Measurements from ENCODE around the gene PMEL.
A peak's percentile ranks its signal among the peaks of the same experiment; 100 is the strongest.
"Not testable (repeated sequence)": the region's sequence is repeated elsewhere in the genome, so short reads cannot be mapped to it uniquely, and the experiment has no call there.

The PMEL gene

DNA sequence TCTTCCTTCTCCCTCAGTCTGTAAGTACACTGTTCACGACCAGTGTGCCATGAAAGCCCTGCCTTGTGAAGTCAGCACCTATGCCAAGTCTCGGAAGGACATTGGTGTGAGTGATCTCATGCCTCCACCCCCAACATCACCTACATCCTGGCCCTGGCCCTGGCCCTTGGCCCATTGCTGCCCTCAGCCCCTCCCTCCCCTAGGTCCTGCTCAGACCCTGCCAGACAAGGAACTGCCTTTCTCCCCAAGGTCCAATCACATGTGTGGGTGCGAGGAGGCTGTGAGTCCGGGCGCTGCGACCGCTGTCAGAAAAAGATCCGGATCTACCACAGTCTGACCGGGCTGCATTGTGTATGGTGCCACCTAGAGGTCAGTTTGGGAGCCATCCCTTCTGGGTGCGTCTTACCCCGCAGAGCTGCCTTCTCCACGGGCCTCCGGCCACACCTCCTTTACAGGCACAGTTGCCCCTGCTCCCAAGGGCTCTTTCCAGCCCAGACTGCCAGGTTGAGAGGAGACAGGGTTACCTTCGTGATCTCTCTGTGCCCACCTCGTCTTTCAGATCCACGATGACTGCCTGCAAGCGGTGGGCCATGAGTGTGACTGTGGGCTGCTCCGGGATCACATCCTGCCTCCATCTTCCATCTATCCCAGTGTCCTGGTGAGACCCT is 25.6 kb downstream of the PMEL start:
- peak; percentile 74 for DNase-seq

- no peak for DNase-seq
Measured at GRCh38 chr12:55938826-55939501, 26.9 kb downstream of the PMEL start.

GRCh38 chr12:55937981-55938380 is 27.9 kb downstream of the PMEL start:
- no peak for DNase-seq

GRCh38 chr12:55935738-55936151 is 30.1 kb downstream of the PMEL start:
- no peak for DNase-seq

DNA sequence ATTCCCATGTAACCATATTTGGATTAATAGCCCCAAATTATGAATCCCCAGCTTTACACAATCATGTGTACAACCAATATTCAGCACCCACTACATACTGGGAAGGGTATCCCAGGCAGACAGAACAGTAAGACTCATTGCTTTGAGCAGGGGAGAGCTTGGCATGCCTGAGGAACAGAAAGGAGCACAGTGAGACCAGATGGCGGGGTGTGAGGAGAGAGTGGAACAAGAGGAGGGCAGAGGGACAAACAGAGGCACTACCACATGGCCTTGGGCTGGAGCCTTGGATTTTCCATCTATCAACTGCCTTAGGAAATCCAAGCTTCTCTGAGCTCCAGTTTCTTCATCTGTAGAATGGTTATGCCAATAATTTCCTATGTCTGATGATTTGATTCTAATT is 31.1 kb downstream of the PMEL start:
- no peak for DNase-seq

- no peak for DNase-seq
Measured at GRCh38 chr12:55933799-55934742, 31.8 kb downstream of the PMEL start.

DNA sequence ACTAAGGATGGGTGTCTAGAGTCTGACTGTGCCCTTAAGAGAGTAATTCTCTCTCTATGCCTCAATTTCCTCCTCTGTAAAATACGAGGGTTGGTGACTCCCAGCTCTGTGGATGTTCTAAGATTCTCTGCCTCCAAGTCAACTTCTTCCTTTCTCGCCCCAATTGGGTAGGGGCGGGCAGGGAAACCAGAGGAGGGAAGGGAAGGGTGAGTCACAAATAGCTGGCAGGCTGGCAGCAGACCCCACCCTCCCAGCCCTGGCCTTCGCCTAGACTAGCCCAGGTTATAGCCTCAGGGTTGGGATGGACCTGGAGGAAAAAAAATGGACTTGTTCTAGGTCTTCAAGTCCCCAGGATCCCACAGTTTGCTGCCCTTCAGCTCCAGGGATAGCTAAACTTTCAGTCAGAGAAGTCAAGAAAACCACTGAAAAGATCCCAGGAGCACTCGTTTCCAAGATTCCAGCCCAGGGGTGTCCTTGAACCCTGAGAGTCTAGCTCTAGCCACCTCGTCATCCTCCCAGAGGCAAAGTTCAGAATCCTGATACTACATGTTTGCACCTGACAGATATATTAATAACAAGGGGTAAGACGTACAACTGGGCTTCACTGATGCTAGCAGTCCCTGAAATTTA is 32.6 kb downstream of the PMEL start:
- peak; percentile 33 for DNase-seq

DNA sequence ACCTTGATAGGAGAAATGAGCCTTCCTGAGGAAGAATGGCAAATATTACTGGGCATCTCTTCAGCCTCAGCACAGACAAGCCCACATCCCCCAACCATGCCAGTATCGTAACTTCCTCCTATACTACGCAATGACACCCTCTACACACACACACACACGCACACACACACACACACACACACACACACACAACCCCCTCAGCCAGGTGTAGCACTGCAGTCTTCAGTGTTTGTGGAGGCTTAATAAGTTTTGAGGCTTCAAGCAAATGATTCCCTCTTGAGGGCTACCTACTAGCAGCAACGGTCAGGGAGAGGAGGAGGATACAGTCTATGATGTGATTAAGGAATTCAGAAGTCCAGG is 33.3 kb downstream of the PMEL start:
- no peak for DNase-seq

DNA sequence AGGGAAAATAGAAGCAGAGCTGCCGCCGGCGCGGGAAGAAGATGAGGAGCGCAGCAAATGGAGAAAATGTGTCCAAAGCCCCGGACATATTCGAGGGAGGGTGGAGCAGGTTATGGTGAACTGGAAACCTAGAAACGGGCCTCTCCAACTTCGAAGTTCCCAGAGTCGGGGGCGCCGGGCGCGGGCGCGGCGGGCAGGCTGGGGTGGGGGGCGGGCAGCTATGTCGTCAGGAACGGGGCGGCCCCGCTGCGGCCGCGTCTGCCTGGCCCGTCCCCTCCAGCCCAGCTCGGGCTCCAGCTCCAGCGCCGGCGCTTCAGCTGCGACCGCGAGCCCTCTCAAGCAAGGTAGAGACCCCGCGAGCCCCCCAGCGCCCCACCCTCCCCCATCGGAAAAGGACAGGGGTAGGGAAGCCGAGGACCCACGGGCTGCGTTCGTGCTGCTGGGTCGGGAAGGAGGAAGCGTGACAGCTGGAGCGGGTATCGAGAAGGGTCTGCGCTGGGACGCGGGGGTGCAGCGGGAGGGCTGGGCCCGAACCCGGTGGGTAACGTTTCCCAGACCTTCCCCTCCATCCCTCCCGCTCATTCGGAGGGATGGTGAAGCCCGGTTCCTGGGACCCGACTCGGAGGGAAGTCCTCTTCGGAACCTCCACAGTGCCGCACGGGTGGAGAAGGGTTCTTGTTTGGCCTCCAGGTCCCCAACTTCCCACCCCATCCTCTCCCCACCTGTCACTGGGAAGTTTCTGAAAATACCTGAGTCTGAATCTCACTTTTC is 33.9 kb downstream of the PMEL start:
- no peak for DNase-seq

GRCh38 chr12:55931317-55931779 is 34.5 kb downstream of the PMEL start:
- no peak for DNase-seq

DNA sequence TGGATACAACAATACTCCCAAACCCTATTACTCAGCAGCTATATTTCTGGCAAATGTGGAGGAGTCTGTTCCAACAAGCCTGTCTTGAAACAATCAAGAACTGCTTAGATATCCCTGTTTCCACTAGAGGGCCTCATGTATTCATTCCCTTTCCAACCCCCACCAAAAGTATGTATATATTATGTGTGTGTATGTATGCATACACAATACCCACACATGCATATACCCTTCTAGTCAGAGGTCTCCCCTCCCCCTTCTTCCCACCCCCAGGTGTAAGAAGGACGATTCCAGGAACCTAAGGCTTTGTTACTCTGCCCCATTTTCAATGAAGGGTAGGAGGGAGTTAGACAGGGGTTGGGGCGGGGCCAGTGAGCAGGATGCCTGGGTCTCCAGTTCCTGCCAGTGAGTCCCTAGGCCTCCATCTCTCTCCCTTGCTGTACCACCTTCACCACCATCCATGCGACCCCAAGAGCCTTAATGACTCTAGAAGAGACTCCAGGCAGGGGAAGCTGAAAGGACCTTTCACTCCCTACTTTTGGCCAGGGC is 35.0 kb downstream of the PMEL start, which contains the start of gene DGKA:
DGKA (plus strand) TSS at position 392 of the 546 bp plus-strand sequence. CDS start 5,342 bp downstream, outside the sequence.
- no peak for DNase-seq

- no peak for DNase-seq
Measured at GRCh38 chr12:55929306-55929791, 36.5 kb downstream of the PMEL start.

DNA sequence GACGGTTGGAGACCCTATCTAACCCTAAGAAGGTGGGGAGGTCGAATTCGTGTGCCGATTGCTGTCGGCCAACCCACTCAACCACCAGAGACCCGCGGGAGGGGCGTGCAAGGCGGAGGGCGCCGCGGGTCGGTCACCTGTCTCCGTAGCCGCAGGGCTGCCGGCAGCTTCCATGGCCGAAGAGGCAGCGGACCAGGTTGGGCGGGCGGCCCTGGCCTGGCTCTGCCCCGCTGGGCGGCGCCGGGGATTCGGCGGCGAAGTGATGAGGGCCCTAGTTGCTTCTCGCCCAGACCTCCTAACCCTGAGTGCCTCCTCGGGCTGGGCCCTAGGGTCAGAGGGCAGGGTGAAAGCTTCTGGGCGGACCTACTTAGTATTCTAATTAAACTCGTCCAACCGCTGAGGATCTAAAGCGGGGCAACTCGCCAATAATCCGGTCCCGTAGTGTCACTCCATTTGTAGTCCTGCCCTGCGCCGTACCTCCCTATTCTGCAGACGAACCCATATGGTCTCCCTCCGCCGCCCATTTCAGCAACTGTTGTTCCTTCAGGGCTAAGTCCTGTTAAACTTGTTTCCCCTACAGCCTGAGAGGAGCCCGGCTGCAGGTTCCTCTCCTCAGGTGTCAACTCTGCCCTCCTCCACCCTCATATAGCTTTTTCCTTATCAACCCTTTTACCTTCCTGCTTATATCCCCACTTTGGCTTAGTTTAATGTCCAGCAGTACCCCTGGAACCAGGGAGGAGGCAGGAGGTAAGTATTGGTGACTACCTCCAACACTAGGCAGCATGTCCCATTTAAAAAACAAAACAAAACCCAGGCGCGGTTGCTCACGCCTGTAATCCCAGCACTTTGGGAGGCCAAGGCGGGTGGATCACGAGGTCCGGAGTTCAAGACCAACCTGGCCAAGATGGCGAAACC is 38.0 kb downstream of the PMEL start, which contains the start of gene PYM1:
PYM1 (minus strand) TSS at position 307 of the 915 bp plus-strand sequence; CDS start at position 174, 133 bp downstream.
- DNase-seq, result peak; percentile 60

DNA sequence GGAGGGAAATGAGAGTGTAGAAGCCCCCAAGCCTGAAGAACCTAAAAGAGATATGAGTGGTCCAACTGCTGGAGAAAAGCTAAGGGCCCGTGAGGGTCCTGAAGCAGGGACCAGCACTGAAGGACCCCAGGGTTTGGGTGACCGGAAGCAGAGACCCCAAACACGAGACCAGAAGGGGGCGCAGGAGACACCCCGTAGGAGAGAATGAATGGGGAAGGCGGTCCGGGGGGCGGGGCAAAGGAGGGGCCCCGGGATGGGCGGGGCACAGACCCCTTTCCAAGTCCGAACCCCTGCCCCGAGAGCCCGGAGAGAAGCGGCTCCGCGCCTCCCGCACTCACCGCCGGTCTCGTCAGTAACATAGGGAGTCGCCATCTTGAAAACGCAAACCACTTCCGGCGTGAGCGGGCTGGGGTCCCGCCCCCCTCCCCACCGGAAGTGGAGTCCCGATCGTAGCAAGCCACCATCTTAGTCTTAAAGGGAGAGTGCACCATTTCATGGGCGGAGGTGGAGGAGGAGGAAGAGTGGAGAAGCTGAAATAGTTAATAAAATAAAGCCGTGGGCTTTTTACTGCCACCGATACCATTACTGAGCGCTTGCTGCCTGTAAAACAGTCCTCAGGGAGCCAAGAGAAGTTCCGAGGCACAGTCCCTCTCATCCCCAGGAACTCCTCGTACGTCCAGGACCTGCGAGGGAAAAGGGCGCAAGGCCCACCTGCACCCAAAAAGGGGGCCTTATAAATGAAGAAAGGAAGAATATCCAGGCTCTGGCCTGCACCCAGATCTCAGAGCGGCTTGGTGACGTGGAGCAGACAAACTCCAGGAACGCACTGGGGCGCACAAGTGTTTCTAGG is 38.9 kb downstream of the PMEL start:
- peak; percentile 86 for DNase-seq

DNA sequence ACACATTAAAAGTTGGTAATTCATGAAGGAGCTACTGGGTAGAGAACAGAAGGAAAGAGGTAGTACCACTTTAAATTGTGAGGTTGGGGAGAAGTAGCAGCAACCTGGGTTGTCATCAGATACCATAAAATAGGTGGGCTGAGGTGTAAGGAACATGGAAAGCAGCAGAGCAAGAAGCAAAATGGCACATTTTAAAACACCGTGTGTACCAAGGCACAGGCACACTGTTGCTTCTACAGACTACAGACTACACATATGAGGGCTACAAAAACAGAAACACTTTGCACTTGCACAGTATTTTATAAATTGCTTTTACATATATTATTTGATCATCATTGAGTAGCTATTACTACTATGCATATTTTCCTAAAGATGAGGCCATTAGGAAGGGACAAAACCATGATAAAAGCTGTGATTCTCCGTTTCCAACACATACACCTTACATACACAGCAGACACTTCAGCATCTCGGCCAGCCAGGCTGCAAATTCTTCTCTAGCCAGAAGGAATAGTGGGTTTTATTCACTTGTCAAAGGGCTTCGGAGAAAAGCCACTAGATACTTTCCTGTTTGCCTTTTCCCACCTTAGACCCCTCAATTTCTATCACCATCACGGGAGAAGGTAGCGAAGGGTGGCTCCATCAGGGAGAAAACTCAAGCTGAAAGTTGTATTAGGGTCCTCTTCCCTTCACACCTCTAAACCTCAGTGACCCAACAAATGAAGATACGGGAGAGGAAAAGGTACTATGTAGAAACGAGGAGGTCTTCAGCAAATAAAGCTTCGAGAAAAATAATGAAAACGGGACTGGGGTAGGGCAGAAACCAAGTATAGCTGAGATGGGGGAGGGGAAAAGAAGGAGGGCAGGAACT is 39.7 kb downstream of the PMEL start:
- DNase-seq, result no peak

DNA sequence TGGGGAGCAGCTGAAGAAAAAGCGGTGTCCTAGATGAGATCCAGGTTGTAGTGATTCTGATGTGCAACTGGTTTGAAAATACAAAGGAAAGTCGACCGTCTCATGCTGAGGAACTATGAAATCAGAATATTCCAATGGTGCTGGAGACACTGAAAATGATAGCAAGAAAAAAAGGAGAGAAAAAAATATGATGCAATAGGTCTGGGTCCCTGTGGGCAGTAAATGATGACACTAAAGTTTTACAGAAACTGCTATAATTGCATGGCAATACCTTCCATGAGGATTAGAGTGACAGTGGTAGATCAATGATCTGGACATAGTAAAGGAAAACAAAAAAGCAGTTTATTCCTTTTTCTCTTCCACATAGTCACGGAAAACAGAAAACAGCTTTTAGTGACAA is 40.5 kb downstream of the PMEL start:
- DNase-seq, result no peak

GRCh38 chr12:55923648-55924047 is 42.2 kb downstream of the PMEL start:
- not testable (repeated sequence) for DNase-seq

GRCh38 chr12:55922126-55922525 is 43.7 kb downstream of the PMEL start:
- no peak for DNase-seq

All from T1000 (cell line).